Liver (tissue), 9 donors: ENCODE results near the gene NKIRAS1. TPM values are rescaled to one million over a fixed set of nuclear protein-coding genes. Genes with fewer than 3 reads are reported as not detected.

Experiments used
- DNase-seq: peaks from one replicate; pipeline ENCODE4 v3.0.0-alpha.2; 2017; ENCODE audit warnings: low spot score
- H3K27ac ChIP-seq, 2 donors: one replicate each; pipeline ENCODE4 v1.7.0; 2013; ENCODE audit warnings: inconsistent platforms in 2 of 2, low read length in 2 of 2, control low read depth in 1 of 2, low read depth in 1 of 2, mild to moderate bottlenecking in 1 of 2
- H3K27me3 ChIP-seq, 4 donors: one replicate each; pipeline versions ENCODE4 v1.6.1 to v1.7.0; 2013; ENCODE audit warnings: low read length in 3 of 4, inconsistent platforms in 1 of 4, mild to moderate bottlenecking in 1 of 4, moderate library complexity in 1 of 4; ENCODE audit not compliant: control insufficient read depth in 4 of 4, insufficient read depth in 4 of 4
- H3K36me3 ChIP-seq, 4 donors: one replicate each; pipeline versions ENCODE4 v1.6.1 to v1.7.0; 2013; ENCODE audit warnings: low read length in 3 of 4, mild to moderate bottlenecking in 3 of 4, low read depth in 1 of 4, moderate library complexity in 1 of 4; ENCODE audit not compliant: control insufficient read depth in 4 of 4, insufficient read depth in 3 of 4
- H3K4me1 ChIP-seq, 4 donors: one replicate each; pipeline versions ENCODE4 v1.6.1 to v1.7.0; 2013; ENCODE audit warnings: low read length in 3 of 4, mild to moderate bottlenecking in 3 of 4, moderate library complexity in 1 of 4; ENCODE audit not compliant: control insufficient read depth in 4 of 4, insufficient read depth in 4 of 4
- H3K4me3 ChIP-seq, 3 donors: one replicate each; pipeline versions ENCODE4 v1.6.1 to v1.7.0; 2013; ENCODE audit warnings: low read length in 3 of 3, control low read depth in 1 of 3, low read depth in 1 of 3, mild to moderate bottlenecking in 1 of 3
- H3K9ac ChIP-seq, 2 donors: one replicate each; pipeline ENCODE4 v1.7.0; 2013; ENCODE audit warnings: low read length in 2 of 2, mild to moderate bottlenecking in 2 of 2, moderate library complexity in 2 of 2, control low read depth in 1 of 2, low read depth in 1 of 2
- H3K9me3 ChIP-seq, 4 donors: one replicate each; pipeline versions ENCODE4 v1.6.1 to v1.7.0; 2013; ENCODE audit warnings: low read length in 3 of 4; ENCODE audit not compliant: control insufficient read depth in 4 of 4
- ATF3 ChIP-seq: IDR thresholded peaks from 2 replicates; pipeline ENCODE4 v1.6.1; 2016; ENCODE audit warnings: antibody characterized with exemption
- EGR1 ChIP-seq, 2 donors: IDR thresholded peaks; 2 replicates each; pipeline ENCODE4 v1.6.1; 2016 to 2018; ENCODE audit warnings: antibody characterized with exemption in 2 of 2, low read depth in 2 of 2
- FOXA1 ChIP-seq: IDR thresholded peaks from 2 replicates; pipeline ENCODE4 v1.6.1; 2016; ENCODE audit warnings: antibody characterized with exemption
- FOXA2 ChIP-seq: IDR thresholded peaks from 2 replicates; pipeline ENCODE4 v1.6.1; 2016; ENCODE audit warnings: antibody characterized with exemption
- GABPA ChIP-seq, 2 donors: IDR thresholded peaks in 1 of 2; conservative IDR thresholded peaks in 1 of 2; 2 replicates each; pipeline ENCODE4 v1.6.1; 2016; ENCODE audit warnings: antibody characterized with exemption in 2 of 2, mild to moderate bottlenecking in 1 of 2, moderate library complexity in 1 of 2
- HNF4A ChIP-seq, 2 donors: conservative IDR thresholded peaks; 2 replicates each; pipeline ENCODE4 v1.6.1; 2016; ENCODE audit warnings: antibody characterized with exemption in 2 of 2, mild to moderate bottlenecking in 2 of 2
- JUND ChIP-seq, 2 donors: IDR thresholded peaks; 2 replicates each; pipeline ENCODE4 v1.6.1; 2016; ENCODE audit warnings: antibody characterized with exemption in 2 of 2
- MAX ChIP-seq: IDR thresholded peaks from 2 replicates; pipeline ENCODE4 v1.6.1; 2016; ENCODE audit warnings: antibody characterized with exemption
- NR2F2 ChIP-seq: IDR thresholded peaks from 2 replicates; pipeline ENCODE4 v1.6.1; 2016; ENCODE audit warnings: antibody characterized with exemption
- RAD21 ChIP-seq, 2 donors: IDR thresholded peaks; 2 replicates each; pipeline ENCODE4 v1.6.1; 2016; ENCODE audit warnings: antibody characterized with exemption in 2 of 2, mild to moderate bottlenecking in 2 of 2
- RXRA ChIP-seq, 2 donors: IDR thresholded peaks; 2 replicates each; pipeline ENCODE4 v1.6.1; 2017 to 2018; ENCODE audit warnings: antibody characterized with exemption in 2 of 2, mild to moderate bottlenecking in 1 of 2
- SP1 ChIP-seq: IDR thresholded peaks from 2 replicates; pipeline ENCODE4 v1.6.1; 2018; ENCODE audit warnings: antibody characterized with exemption, mild to moderate bottlenecking
- TAF1 ChIP-seq: conservative IDR thresholded peaks from 2 replicates; pipeline ENCODE4 v1.6.1; 2016; ENCODE audit warnings: antibody characterized with exemption, mild to moderate bottlenecking
- YY1 ChIP-seq: IDR thresholded peaks from 2 replicates; pipeline ENCODE4 v1.6.1; 2016; ENCODE audit warnings: antibody characterized with exemption, mild to moderate bottlenecking
- WGBS: extraction: QIAGEN DNeasy Blood & Tissue Kit; methylation state at CpG from one replicate; pipeline ENCODE4 v1.1.7; 2013; 5-methylcytosine and 5-hydroxymethylcytosine counted together
- polyA plus RNA-seq, 2 donors: library from polyadenylated mRNA; stranded (reverse) in 1 of 2; unstranded in 1 of 2; fragments of 200-250 nt in 1 of 2; fragments of >200 nt in 1 of 2; fragmentation: Nextera tagmentation in 1 of 2; extraction: Ambion mirVana in 1 of 2; gene quantifications; one replicate each; pipeline versions ENCODE4 v1.2.1 to v1.2.3, GENCODE V29; 2013 to 2015
- total RNA-seq, 2 donors: library from RNA; depleted of rRNA; stranded (reverse); fragments of >200 nt; gene quantifications; one replicate each; pipeline ENCODE4 v1.2.3, GENCODE V29; 2014
- TF ChIP-seq, protein P1 (sequence below): IDR thresholded peaks from 2 replicates; pipeline ENCODE4 v1.6.1; 2016; ENCODE audit warnings: antibody characterized with exemption, mild to moderate bottlenecking
- TF ChIP-seq, protein P2 (sequence below): fragments of 150-350 bp; IDR thresholded peaks from 2 replicates; pipeline ENCODE4 v1.5.1; 2017; ENCODE audit warnings: improper control_type of control experiment, low read depth, low read length; ENCODE audit not compliant: missing input control
- TF ChIP-seq, protein P3 (sequence below): IDR thresholded peaks from 2 replicates; pipeline ENCODE4 v1.6.1; 2016; ENCODE audit warnings: antibody characterized with exemption
- donor health status: healthy.
- donor health status: healthy.
- donor health status: healthy.
- donor health status: healthy.
- donor health status: healthy.

The NKIRAS1 gene
- total RNA-seq (10 to 100 TPM in 1 of 2 donors, 1 to 10 TPM in 1; 4.6 to 12.6 TPM), polyA plus RNA-seq (10 to 100 TPM in 1 of 2 donors, 1 to 10 TPM in 1; 5.6 to 11.2 TPM)

- peak; percentile 92 for DNase-seq
- under 1% methylated on average over 64 of the region's 64 CpGs for WGBS
- peaks cover 0 to 13% (median 9%) of the 10 kb centered on the region in 4 donors for H3K36me3 ChIP-seq
- H3K27ac ChIP-seq = peak within 1 kb of the TSS; percentile 88 to 96
- peaks cover 0 to 37% (median 28%) of the 10 kb centered on the region in 4 donors for H3K4me1 ChIP-seq
- H3K9me3 ChIP-seq = no peaks in the 10 kb centered on the region
- TF ChIP-seq JUND (IDR thresholded peaks at IDR 0.05) (peak in 1 of 2 donors; percentile 11), ATF3 (no peak), TAF1 (peak; percentile 99), HNF4A (conservative IDR thresholded peaks at IDR 0.05) (peak in 1 of 2 donors; percentile 6), YY1 (peak; percentile 95), RXRA (IDR thresholded peaks at IDR 0.05) (no peak), GABPA (IDR thresholded peaks at IDR 0.05 in 1 of 2, conservative IDR thresholded peaks at IDR 0.05 in 1 of 2) (peak; percentile 69 to 92), MAX (peak; percentile 67), RAD21 (IDR thresholded peaks at IDR 0.05) (peak; percentile 48 to 55), FOXA1 (no peak), SP1 (peak; percentile 70), EGR1 (IDR thresholded peaks at IDR 0.05; ENCODE audit: low read depth in 2 of 2) (peak in 1 of 2 donors; percentile 42)
- TF ChIP-seq, protein P1, sequence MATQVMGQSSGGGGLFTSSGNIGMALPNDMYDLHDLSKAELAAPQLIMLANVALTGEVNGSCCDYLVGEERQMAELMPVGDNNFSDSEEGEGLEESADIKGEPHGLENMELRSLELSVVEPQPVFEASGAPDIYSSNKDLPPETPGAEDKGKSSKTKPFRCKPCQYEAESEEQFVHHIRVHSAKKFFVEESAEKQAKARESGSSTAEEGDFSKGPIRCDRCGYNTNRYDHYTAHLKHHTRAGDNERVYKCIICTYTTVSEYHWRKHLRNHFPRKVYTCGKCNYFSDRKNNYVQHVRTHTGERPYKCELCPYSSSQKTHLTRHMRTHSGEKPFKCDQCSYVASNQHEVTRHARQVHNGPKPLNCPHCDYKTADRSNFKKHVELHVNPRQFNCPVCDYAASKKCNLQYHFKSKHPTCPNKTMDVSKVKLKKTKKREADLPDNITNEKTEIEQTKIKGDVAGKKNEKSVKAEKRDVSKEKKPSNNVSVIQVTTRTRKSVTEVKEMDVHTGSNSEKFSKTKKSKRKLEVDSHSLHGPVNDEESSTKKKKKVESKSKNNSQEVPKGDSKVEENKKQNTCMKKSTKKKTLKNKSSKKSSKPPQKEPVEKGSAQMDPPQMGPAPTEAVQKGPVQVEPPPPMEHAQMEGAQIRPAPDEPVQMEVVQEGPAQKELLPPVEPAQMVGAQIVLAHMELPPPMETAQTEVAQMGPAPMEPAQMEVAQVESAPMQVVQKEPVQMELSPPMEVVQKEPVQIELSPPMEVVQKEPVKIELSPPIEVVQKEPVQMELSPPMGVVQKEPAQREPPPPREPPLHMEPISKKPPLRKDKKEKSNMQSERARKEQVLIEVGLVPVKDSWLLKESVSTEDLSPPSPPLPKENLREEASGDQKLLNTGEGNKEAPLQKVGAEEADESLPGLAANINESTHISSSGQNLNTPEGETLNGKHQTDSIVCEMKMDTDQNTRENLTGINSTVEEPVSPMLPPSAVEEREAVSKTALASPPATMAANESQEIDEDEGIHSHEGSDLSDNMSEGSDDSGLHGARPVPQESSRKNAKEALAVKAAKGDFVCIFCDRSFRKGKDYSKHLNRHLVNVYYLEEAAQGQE = peak; percentile 95
- TF ChIP-seq, protein P2, sequence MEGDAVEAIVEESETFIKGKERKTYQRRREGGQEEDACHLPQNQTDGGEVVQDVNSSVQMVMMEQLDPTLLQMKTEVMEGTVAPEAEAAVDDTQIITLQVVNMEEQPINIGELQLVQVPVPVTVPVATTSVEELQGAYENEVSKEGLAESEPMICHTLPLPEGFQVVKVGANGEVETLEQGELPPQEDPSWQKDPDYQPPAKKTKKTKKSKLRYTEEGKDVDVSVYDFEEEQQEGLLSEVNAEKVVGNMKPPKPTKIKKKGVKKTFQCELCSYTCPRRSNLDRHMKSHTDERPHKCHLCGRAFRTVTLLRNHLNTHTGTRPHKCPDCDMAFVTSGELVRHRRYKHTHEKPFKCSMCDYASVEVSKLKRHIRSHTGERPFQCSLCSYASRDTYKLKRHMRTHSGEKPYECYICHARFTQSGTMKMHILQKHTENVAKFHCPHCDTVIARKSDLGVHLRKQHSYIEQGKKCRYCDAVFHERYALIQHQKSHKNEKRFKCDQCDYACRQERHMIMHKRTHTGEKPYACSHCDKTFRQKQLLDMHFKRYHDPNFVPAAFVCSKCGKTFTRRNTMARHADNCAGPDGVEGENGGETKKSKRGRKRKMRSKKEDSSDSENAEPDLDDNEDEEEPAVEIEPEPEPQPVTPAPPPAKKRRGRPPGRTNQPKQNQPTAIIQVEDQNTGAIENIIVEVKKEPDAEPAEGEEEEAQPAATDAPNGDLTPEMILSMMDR = peak; percentile 52
- H3K27me3 ChIP-seq = no peaks in the 10 kb centered on the region
- peak within 1 kb of the TSS; percentile 95 for H3K4me3 ChIP-seq
- peak within 1 kb of the TSS; percentile 94 to 97 for H3K9ac ChIP-seq
These were observed at the start of gene NKIRAS1, which contains the start of gene RPL15 for GRCh38 chr3:23916886-23917678. TSS of gene NKIRAS1 (minus strand) at chr3:23916990. CDS start at chr3:23910904, 6,086 bp downstream. TSS of gene RPL15 (plus strand) at chr3:23917132. CDS start at chr3:23917860, 728 bp downstream.

- DNase-seq = no peak
- H3K4me3 ChIP-seq = no peak overlapping the region
- TF ChIP-seq, protein P3, sequence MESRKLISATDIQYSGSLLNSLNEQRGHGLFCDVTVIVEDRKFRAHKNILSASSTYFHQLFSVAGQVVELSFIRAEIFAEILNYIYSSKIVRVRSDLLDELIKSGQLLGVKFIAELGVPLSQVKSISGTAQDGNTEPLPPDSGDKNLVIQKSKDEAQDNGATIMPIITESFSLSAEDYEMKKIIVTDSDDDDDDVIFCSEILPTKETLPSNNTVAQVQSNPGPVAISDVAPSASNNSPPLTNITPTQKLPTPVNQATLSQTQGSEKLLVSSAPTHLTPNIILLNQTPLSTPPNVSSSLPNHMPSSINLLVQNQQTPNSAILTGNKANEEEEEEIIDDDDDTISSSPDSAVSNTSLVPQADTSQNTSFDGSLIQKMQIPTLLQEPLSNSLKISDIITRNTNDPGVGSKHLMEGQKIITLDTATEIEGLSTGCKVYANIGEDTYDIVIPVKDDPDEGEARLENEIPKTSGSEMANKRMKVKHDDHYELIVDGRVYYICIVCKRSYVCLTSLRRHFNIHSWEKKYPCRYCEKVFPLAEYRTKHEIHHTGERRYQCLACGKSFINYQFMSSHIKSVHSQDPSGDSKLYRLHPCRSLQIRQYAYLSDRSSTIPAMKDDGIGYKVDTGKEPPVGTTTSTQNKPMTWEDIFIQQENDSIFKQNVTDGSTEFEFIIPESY = no peak
- TF ChIP-seq GABPA (IDR thresholded peaks at IDR 0.05 in 1 of 2, conservative IDR thresholded peaks at IDR 0.05 in 1 of 2) (no peak), ATF3 (no peak), HNF4A (conservative IDR thresholded peaks at IDR 0.05) (no peak), FOXA1 (no peak), NR2F2 (no peak), EGR1 (IDR thresholded peaks at IDR 0.05; ENCODE audit: low read depth in 2 of 2) (no peak), FOXA2 (no peak), TAF1 (no peak), RXRA (IDR thresholded peaks at IDR 0.05) (no peak), YY1 (no peak), SP1 (no peak), JUND (IDR thresholded peaks at IDR 0.05) (no peak)
- TF ChIP-seq, protein P2 = no peak
- H3K27me3 ChIP-seq = no peaks in the 10 kb centered on the region
- no peaks in the 10 kb centered on the region for H3K9me3 ChIP-seq
- no peaks in the 10 kb centered on the region for H3K4me1 ChIP-seq
- no peak overlapping the region for H3K9ac ChIP-seq
- H3K36me3 ChIP-seq = peaks cover 11 to 60% (median 25%) of the 10 kb centered on the region in 4 donors
- no peak overlapping the region for H3K27ac ChIP-seq
- 93% methylated on average over 1 of the region's 1 CpG for WGBS
These were observed 49.5 kb upstream of the NKIRAS1 start for GRCh38 chr3:23966328-23966727.
